Measurements from ENCODE around the gene PLXNA4.

PLXNA4 gene

DNA sequence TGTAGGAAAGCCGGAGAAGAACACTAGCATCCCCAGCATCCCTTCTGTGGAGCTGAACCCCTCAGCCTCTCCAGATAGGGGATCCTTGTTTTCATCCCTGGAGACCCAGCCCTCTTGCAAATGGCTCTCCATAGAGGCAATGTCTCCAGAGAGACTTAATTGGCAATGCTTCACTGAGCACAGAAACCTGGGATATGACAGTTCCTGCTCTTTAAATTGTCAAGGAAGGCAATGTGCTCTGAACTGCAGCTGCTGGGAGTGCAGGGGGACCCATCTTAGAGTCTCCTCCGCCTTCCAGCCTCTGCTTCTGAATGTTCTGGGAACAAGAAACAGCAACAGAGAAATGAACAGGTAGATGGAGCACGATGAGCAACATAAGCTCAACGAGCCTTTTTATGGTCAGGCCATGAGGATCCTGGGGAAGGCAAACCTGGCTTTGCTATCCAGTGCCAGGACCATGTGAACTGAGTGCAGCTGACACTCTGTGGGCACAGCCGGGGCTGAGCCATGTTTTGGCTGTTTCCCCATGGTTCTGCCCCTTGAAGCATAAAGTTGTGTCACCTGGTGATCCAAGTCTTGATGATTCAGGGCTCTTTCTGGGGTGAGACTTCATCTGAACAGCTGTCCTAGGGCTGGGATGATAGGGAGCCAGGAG lies 481.0 kb downstream of the PLXNA4 start:
- H3K79me2 ChIP-seq (ENCODE audit: control insufficient read depth, insufficient read depth, low read length, unreplicated experiment): no peaks in the 10 kb centered on the region
- H3K4me1 ChIP-seq (ENCODE audit: control insufficient read depth, insufficient read depth, low read length, unreplicated experiment): no peaks in the 10 kb centered on the region
- H3K4me3 ChIP-seq (ENCODE audit: low read depth, low read length): no peak overlapping the region
- no peak overlapping the region for H3K27ac ChIP-seq (ENCODE audit: low read depth, low read length)
- peaks cover 10% of the 10 kb centered on the region for H3K27me3 ChIP-seq (ENCODE audit: insufficient read depth, low read length)
- no peaks in the 10 kb centered on the region for H3K36me3 ChIP-seq (ENCODE audit: insufficient read depth, low read length)
- H2AFZ ChIP-seq (ENCODE audit: low read length, unreplicated experiment): no peak overlapping the region

DNA sequence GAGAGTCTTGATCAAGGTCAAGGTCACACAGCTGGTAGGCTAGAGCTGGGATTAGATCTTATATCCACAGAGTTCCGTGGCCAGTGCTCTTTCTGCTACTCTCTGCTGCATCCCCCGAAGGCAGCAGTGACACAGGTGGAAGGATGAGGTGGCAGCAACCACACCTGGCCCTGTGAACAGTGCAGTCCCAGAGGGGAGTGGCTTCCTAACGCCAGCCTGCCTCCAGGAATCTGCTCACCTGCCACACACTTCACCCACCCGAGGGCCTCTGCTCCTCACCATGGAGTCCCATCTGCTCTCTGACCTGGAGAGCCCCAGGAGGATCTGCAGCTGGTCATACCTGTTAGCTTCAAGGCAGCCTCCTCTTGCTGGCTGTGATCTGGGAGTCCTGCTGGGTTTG lies 484.2 kb downstream of the PLXNA4 start:
- no peak overlapping the region for H3K27ac ChIP-seq (ENCODE audit: low read depth, low read length)
- H3K27me3 ChIP-seq (ENCODE audit: insufficient read depth, low read length): peaks cover 6% of the 10 kb centered on the region
- no peaks in the 10 kb centered on the region for H3K4me1 ChIP-seq (ENCODE audit: control insufficient read depth, insufficient read depth, low read length, unreplicated experiment)
- no peaks in the 10 kb centered on the region for H3K36me3 ChIP-seq (ENCODE audit: insufficient read depth, low read length)
- no peaks in the 10 kb centered on the region for H3K79me2 ChIP-seq (ENCODE audit: control insufficient read depth, insufficient read depth, low read length, unreplicated experiment)
- no peak overlapping the region for H2AFZ ChIP-seq (ENCODE audit: low read length, unreplicated experiment)
- H3K4me3 ChIP-seq (ENCODE audit: low read depth, low read length): no peak overlapping the region

DNA sequence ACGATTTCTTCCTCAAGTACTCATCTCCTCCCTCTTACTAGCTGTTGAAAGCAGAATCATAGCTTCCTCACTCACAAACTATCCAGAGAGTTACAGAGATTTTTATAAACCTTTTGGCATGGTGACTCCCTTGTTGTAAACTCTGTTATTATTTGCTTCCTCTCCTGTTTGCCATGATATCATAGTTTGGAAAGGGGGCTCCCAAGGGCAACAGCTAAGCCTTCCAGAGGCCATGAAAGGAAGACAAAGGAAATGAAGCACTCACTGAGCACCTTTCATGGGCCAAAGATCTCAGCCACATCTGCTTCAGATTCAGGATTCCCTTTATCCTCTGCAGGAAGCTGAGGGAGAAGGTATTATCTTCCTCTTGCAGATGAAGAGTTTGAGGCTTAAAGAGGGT lies 484.6 kb downstream of the PLXNA4 start:
- Histone ChIP-seq H3K79me2 (ENCODE audit: control insufficient read depth, insufficient read depth, low read length, unreplicated experiment) (no peaks in the 10 kb centered on the region), H2AFZ (ENCODE audit: low read length, unreplicated experiment) (no peak overlapping the region), H3K36me3 (ENCODE audit: insufficient read depth, low read length) (no peaks in the 10 kb centered on the region), H3K4me3 (ENCODE audit: low read depth, low read length) (no peak overlapping the region), H3K27ac (ENCODE audit: low read depth, low read length) (no peak overlapping the region), H3K27me3 (ENCODE audit: insufficient read depth, low read length) (peaks cover 6% of the 10 kb centered on the region), H3K4me1 (ENCODE audit: control insufficient read depth, insufficient read depth, low read length, unreplicated experiment) (no peaks in the 10 kb centered on the region)

DNA sequence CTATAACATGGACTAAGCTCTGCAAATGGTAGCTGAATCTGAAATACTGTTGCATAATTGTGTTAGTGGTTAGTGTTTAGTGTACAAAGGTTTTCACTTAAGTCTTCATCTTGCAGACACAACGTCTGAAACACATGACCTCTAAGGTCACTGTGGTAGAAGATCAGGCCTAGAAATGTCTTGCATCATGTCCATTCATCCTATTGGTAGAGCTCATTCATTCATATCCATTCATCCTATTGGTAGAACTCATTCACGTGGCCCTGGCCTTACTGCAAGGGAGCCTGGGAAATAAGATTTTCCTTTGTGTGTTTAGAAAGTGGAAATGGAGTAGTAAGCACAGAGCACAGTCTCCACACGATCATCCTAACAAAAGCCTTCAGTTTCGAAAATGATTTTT lies 485.8 kb downstream of the PLXNA4 start:
- Histone ChIP-seq H3K36me3 (ENCODE audit: insufficient read depth, low read length) (no peaks in the 10 kb centered on the region), H3K79me2 (ENCODE audit: control insufficient read depth, insufficient read depth, low read length, unreplicated experiment) (no peaks in the 10 kb centered on the region), H3K27me3 (ENCODE audit: insufficient read depth, low read length) (peaks cover 6% of the 10 kb centered on the region), H2AFZ (ENCODE audit: low read length, unreplicated experiment) (no peak overlapping the region), H3K27ac (ENCODE audit: low read depth, low read length) (no peak overlapping the region), H3K4me3 (ENCODE audit: low read depth, low read length) (no peak overlapping the region), H3K4me1 (ENCODE audit: control insufficient read depth, insufficient read depth, low read length, unreplicated experiment) (no peaks in the 10 kb centered on the region)

DNA sequence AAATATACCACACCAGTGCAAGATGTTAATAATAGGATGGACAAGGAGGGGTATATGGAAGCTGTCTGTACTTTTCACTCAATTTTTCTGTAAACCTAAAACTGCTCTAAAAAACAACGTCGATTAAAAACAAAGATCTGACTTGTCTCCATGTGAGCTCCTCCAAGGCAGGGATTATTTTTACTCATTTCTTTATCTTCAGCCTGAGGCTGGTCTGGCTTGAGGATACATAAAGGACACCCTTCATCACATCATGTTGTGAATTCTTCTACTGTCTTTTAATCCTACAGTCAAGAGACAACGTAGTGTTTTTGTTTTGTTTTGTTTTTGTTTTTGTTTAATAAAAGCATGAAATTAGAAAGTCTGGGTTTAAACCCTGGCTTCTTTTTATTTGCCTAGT lies 486.9 kb downstream of the PLXNA4 start:
- Histone ChIP-seq H3K36me3 (ENCODE audit: insufficient read depth, low read length) (no peaks in the 10 kb centered on the region), H3K27me3 (ENCODE audit: insufficient read depth, low read length) (peaks cover under 1% of the 10 kb centered on the region; the same call in 1 of the 2 replicates), H3K4me1 (ENCODE audit: control insufficient read depth, insufficient read depth, low read length, unreplicated experiment) (no peaks in the 10 kb centered on the region), H3K4me3 (ENCODE audit: low read depth, low read length) (no peak overlapping the region), H3K79me2 (ENCODE audit: control insufficient read depth, insufficient read depth, low read length, unreplicated experiment) (no peaks in the 10 kb centered on the region), H3K27ac (ENCODE audit: low read depth, low read length) (no peak overlapping the region), H2AFZ (ENCODE audit: low read length, unreplicated experiment) (no peak overlapping the region)

DNA sequence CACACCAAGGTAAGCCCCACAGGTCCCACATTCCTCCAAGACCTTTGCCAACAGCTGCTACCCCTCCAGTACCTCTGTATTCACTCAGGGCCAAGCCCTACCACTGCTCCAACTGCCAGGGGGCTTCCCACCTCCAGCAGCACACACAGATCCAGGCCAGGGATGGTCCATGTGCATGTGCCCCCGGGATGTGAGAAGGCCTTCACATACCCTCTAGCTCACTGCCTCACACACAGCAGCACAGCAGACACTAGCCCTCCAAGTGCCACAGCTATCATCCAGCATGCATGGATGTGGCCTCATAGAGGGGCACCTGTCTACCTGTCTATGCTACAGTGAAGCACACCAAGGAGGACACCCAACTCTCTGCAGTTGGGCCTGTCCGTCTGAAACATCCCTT lies 488.8 kb downstream of the PLXNA4 start:
- H3K4me1 ChIP-seq (ENCODE audit: control insufficient read depth, insufficient read depth, low read length, unreplicated experiment): no peaks in the 10 kb centered on the region
- no peak overlapping the region for H2AFZ ChIP-seq (ENCODE audit: low read length, unreplicated experiment)
- H3K27me3 ChIP-seq (ENCODE audit: insufficient read depth, low read length): peaks cover 4% of the 10 kb centered on the region; the same call in 1 of the 2 replicates
- H3K27ac ChIP-seq (ENCODE audit: low read depth, low read length): no peak overlapping the region
- no peaks in the 10 kb centered on the region for H3K79me2 ChIP-seq (ENCODE audit: control insufficient read depth, insufficient read depth, low read length, unreplicated experiment)
- H3K4me3 ChIP-seq (ENCODE audit: low read depth, low read length): no peak overlapping the region
- no peaks in the 10 kb centered on the region for H3K36me3 ChIP-seq (ENCODE audit: insufficient read depth, low read length)

DNA sequence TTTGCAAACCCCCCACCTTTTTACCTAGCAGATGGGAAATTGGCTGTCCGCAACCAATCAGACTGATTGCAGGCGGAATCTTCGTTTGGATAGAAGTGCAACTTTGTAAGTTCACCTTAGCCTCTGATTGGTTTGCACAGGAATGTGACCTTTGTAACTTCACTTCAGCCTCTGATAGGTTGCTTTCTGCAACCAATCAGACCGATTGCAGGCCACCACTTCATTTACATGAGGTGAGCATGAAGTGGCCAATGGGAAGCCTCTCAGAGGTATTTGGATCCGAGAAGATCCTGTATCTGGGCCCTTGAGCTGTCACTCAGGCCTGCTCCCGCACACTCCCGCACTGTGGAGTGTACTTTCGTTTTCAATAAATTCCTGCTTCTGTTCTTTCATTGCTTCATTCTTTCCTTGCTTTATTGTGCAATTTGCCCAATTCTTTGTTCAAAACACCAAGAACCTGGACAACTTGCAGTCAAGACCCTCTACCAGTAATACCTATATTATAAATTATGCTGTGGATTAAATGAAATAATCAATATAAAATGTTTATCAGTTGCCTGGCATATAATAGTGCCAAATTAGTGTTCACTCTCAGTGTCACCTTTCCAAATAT lies 491.4 kb downstream of the PLXNA4 start:
- no peak overlapping the region for H3K4me3 ChIP-seq (ENCODE audit: low read depth, low read length)
- no peak overlapping the region for H2AFZ ChIP-seq (ENCODE audit: low read length, unreplicated experiment)
- peaks cover 18% of the 10 kb centered on the region; the same call in 1 of the 2 replicates for H3K27me3 ChIP-seq (ENCODE audit: insufficient read depth, low read length)
- H3K79me2 ChIP-seq (ENCODE audit: control insufficient read depth, insufficient read depth, low read length, unreplicated experiment): no peaks in the 10 kb centered on the region
- H3K4me1 ChIP-seq (ENCODE audit: control insufficient read depth, insufficient read depth, low read length, unreplicated experiment): no peaks in the 10 kb centered on the region
- no peaks in the 10 kb centered on the region for H3K36me3 ChIP-seq (ENCODE audit: insufficient read depth, low read length)
- H3K27ac ChIP-seq (ENCODE audit: low read depth, low read length): no peak overlapping the region

DNA sequence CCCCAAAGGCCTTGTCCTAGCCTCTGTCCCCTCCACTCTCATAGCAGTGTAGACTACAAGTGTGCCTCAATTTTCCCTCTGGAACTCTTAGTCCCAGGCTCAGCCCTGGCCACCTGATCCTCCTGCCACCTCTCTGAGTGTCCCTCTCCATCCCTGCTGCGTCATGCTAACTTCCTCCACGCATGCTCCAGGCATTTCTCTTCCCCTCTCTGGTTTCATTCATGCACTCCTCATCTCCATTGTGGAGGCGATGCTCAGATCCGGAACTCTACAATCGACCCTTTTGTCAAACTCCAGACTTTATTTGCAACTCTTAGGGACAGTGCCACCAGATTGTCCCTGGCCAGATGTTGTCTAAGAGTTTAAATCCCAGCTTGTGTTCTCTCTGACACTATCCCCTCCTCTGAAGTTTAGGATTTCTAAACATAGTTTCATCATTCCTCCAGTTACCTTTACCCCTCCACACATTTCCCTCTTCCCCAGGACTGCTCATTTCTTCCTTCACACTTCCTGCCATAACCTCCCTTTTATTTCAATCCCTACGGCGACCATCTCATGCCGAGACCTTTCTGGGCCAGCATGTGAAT lies 492.6 kb downstream of the PLXNA4 start:
- H2AFZ ChIP-seq (ENCODE audit: low read length, unreplicated experiment): no peak overlapping the region
- no peak overlapping the region for H3K4me3 ChIP-seq (ENCODE audit: low read depth, low read length)
- no peaks in the 10 kb centered on the region for H3K79me2 ChIP-seq (ENCODE audit: control insufficient read depth, insufficient read depth, low read length, unreplicated experiment)
- H3K36me3 ChIP-seq (ENCODE audit: insufficient read depth, low read length): no peaks in the 10 kb centered on the region
- peaks cover 18% of the 10 kb centered on the region; the same call in 1 of the 2 replicates for H3K27me3 ChIP-seq (ENCODE audit: insufficient read depth, low read length)
- no peaks in the 10 kb centered on the region for H3K4me1 ChIP-seq (ENCODE audit: control insufficient read depth, insufficient read depth, low read length, unreplicated experiment)
- H3K27ac ChIP-seq (ENCODE audit: low read depth, low read length): no peak overlapping the region

DNA sequence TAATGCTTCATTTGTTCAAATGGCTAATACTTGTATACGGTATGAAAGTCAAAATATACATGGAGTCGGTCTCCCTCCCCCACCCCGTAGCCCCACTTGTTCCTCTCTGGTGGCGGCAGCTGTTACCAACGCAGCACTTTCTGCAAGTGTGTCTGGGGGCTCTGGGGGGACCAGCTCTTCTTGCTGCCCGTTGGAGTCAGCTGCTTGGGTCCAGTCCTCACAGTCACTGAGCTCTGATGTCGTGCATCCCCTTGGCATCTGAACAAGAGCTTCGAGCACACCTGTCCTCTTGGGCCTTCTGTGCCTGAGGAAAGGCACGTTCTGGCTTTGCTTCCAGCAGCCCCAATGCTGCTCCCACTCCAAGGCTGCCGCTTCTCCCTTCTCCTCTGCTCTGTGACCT lies 493.1 kb downstream of the PLXNA4 start:
- no peak overlapping the region for H3K27ac ChIP-seq (ENCODE audit: low read depth, low read length)

DNA sequence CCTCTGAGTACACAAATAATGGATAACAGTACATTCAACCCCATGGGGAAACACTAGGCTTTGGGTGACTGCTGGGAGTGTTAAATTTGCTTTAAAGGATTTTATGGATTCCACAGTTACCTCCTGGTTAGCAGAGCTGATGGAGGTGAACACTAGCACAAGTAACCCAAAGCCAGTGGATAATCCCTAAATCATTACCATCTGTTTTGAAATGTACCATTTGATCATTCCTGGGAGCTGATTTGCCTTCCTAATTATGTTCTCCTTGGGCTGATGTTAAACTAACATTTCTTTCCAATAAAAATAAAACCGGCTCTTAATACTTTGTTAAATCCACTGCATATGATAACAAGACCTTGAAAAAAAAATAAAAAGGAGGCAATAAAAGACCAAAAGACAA lies 493.9 kb downstream of the PLXNA4 start:
- no peak overlapping the region for H2AFZ ChIP-seq (ENCODE audit: low read length, unreplicated experiment)
- H3K4me3 ChIP-seq (ENCODE audit: low read depth, low read length): no peak overlapping the region
- peaks cover 22% of the 10 kb centered on the region; the same call in 1 of the 2 replicates for H3K27me3 ChIP-seq (ENCODE audit: insufficient read depth, low read length)
- H3K27ac ChIP-seq (ENCODE audit: low read depth, low read length): no peak overlapping the region
- H3K36me3 ChIP-seq (ENCODE audit: insufficient read depth, low read length): no peaks in the 10 kb centered on the region
- H3K4me1 ChIP-seq (ENCODE audit: control insufficient read depth, insufficient read depth, low read length, unreplicated experiment): no peaks in the 10 kb centered on the region
- no peaks in the 10 kb centered on the region for H3K79me2 ChIP-seq (ENCODE audit: control insufficient read depth, insufficient read depth, low read length, unreplicated experiment)

More for the DNA sequence above, 493.1 kb downstream of the PLXNA4 start:
- Histone ChIP-seq H3K27me3 (ENCODE audit: insufficient read depth, low read length) (peaks cover 18% of the 10 kb centered on the region; the same call in 1 of the 2 replicates), H3K4me3 (ENCODE audit: low read depth, low read length) (no peak overlapping the region), H3K36me3 (ENCODE audit: insufficient read depth, low read length) (no peaks in the 10 kb centered on the region), H3K4me1 (ENCODE audit: control insufficient read depth, insufficient read depth, low read length, unreplicated experiment) (no peaks in the 10 kb centered on the region), H3K79me2 (ENCODE audit: control insufficient read depth, insufficient read depth, low read length, unreplicated experiment) (no peaks in the 10 kb centered on the region), H2AFZ (ENCODE audit: low read length, unreplicated experiment) (no peak overlapping the region)

DNA sequence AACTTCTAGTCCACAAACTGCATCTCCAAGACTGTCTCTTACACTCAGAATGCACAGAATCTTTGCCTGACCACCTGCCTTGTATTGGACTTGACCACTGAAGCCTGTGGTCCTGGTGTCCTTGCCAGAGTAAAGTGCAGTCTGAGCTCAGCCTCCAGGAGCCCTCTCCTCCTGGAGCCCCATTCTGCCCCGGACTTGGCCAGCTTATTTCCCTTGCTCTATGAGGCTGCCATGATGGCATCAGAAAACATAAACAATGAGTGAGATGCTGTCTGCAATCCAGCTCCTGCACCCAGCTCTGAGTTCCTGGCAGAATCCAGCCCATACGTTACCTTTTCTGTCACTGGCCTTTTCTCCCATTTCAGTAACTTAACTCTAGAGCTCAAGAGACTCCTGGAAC lies 494.6 kb downstream of the PLXNA4 start:
- Histone ChIP-seq H2AFZ (ENCODE audit: low read length, unreplicated experiment) (no peak overlapping the region), H3K4me3 (ENCODE audit: low read depth, low read length) (no peak overlapping the region), H3K4me1 (ENCODE audit: control insufficient read depth, insufficient read depth, low read length, unreplicated experiment) (no peaks in the 10 kb centered on the region), H3K79me2 (ENCODE audit: control insufficient read depth, insufficient read depth, low read length, unreplicated experiment) (no peaks in the 10 kb centered on the region), H3K27ac (ENCODE audit: low read depth, low read length) (no peak overlapping the region), H3K27me3 (ENCODE audit: insufficient read depth, low read length) (peaks cover 29% of the 10 kb centered on the region; the same call in 1 of the 2 replicates), H3K36me3 (ENCODE audit: insufficient read depth, low read length) (no peaks in the 10 kb centered on the region)
